ENCODE results near the gene LIFR.

DNA sequence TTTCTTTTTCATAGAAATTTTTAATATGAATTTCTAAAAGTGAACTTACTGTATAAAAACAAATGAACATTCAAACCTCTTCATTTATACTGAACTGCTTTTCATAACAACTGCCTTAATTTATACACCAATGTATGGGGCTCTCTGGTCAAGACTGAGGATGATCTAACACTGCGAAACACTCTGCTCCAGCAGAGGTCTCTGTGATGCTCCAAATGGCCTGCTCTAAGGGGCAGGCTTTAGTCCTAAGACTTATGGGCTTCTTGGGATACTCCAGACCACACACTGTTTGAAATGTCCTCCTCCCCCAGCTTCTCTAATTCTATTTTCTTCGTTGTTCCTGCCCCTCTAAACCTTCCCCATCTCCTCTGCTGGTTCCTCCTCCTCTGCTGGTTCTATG lies 58.5 kb downstream of the LIFR start:
- TF ChIP-seq CTCF (IDR thresholded peaks at IDR 0.05) (peak in 2 of 4 experiments; percentile 14 to 35), POLR2AphosphoS5 (IDR thresholded peaks at IDR 0.05) (no peak), POLR2A (IDR thresholded peaks at IDR 0.05) (no peak), EP300 (IDR thresholded peaks at IDR 0.05) (no peak)
